Neuronal stem cell (in vitro differentiated cells): ENCODE data around the gene MED17.
"Not testable (repeated sequence)": the region's sequence is repeated elsewhere in the genome, so short reads cannot be mapped to it uniquely, and the experiment has no call there.

Source experiments
- DNase-seq: peaks from one replicate; pipeline ENCODE4 v3.0.0-alpha.2; 2013; ENCODE audit warnings: low spot score
- H2AFZ ChIP-seq: one replicate; pipeline ENCODE4 v1.6.1; 2013; ENCODE audit warnings: mild to moderate bottlenecking, low read length, inconsistent platforms
- H2AK5ac ChIP-seq: 2 replicates; pipeline ENCODE4 v1.6.1; 2013; ENCODE audit warnings: low read depth, mild to moderate bottlenecking, inconsistent platforms, low read length, moderate library complexity, mixed read lengths
- H2BK120ac ChIP-seq: 2 replicates; pipeline ENCODE4 v1.6.1; 2013; ENCODE audit warnings: low read depth, mild to moderate bottlenecking, inconsistent platforms, low read length, moderate library complexity, mixed read lengths
- H2BK12ac ChIP-seq: one replicate; pipeline ENCODE4 v1.6.1; 2013; ENCODE audit warnings: low read length, inconsistent platforms
- H2BK15ac ChIP-seq: 2 replicates; pipeline ENCODE4 v1.6.1; 2013; ENCODE audit warnings: mild to moderate bottlenecking, low read length, inconsistent platforms, mixed read lengths
- H2BK5ac ChIP-seq: one replicate; pipeline ENCODE4 v1.6.1; 2013; ENCODE audit warnings: inconsistent platforms, mild to moderate bottlenecking, low read length, moderate library complexity
- H3K14ac ChIP-seq: one replicate; pipeline ENCODE4 v1.6.1; 2013; ENCODE audit warnings: low read length, inconsistent platforms
- H3K18ac ChIP-seq: 2 replicates; pipeline ENCODE4 v1.6.1; 2013; ENCODE audit warnings: low read length, inconsistent platforms
- H3K23ac ChIP-seq: 2 replicates; pipeline ENCODE4 v1.6.1; 2013; ENCODE audit warnings: low read depth, mild to moderate bottlenecking, mixed read lengths, low read length, inconsistent platforms; ENCODE audit not compliant: poor library complexity
- H3K27ac ChIP-seq: replicated peaks from 3 replicates; pipeline ENCODE4 v1.5.1; 2013; ENCODE audit warnings: low read length, inconsistent platforms
- H3K27me3 ChIP-seq, 3 experiments: 2 replicates each; pipeline ENCODE4 v1.6.1; 2013; ENCODE audit warnings: low read length in 3 of 3, mild to moderate bottlenecking in 2 of 3, inconsistent platforms in 1 of 3, low read depth in 1 of 3, mixed read lengths in 1 of 3, moderate library complexity in 1 of 3; ENCODE audit not compliant: control insufficient read depth in 3 of 3, insufficient read depth in 3 of 3
- H3K36me3 ChIP-seq, 2 donors: replicated peaks in 1 of 2; 2 replicates each; pipeline ENCODE4 v1.6.1; 2013; ENCODE audit warnings: low read length in 2 of 2; ENCODE audit not compliant: control insufficient read depth in 2 of 2, insufficient read depth in 2 of 2
- H3K4ac ChIP-seq: 2 replicates; pipeline ENCODE4 v1.6.1; 2013; ENCODE audit warnings: inconsistent platforms, mild to moderate bottlenecking, low read length, moderate library complexity
- H3K4me1 ChIP-seq, 2 donors: 1 replicate in 1 of 2; 2 replicates in 1 of 2; pipeline ENCODE4 v1.6.1; 2013; ENCODE audit warnings: low read length in 2 of 2, low read depth in 1 of 2; ENCODE audit not compliant: control insufficient read depth in 2 of 2, insufficient read depth in 1 of 2
- H3K4me2 ChIP-seq: one replicate; pipeline ENCODE4 v1.6.1; 2013; ENCODE audit warnings: mild to moderate bottlenecking, low read length, inconsistent platforms; ENCODE audit not compliant: insufficient read depth, poor library complexity, severe bottlenecking
- H3K4me3 ChIP-seq, 2 donors: 2 replicates each; pipeline ENCODE4 v1.5.1; 2013; ENCODE audit warnings: low read length in 2 of 2, mild to moderate bottlenecking in 2 of 2, inconsistent platforms in 1 of 2, moderate library complexity in 1 of 2
- H3K79me1 ChIP-seq: one replicate; pipeline ENCODE4 v1.6.1; 2013; ENCODE audit warnings: low read depth, mild to moderate bottlenecking, inconsistent platforms, low read length, moderate library complexity
- H3K9ac ChIP-seq: one replicate; pipeline ENCODE4 v1.6.1; 2013; ENCODE audit warnings: mild to moderate bottlenecking, low read depth, low read length, inconsistent platforms; ENCODE audit not compliant: poor library complexity
- H3K9me3 ChIP-seq, 2 donors: replicated peaks in 1 of 2; 2 replicates each; pipeline versions ENCODE3 to v1.6.1; 2013; ENCODE audit warnings: low read length in 2 of 2, mild to moderate bottlenecking in 2 of 2, inconsistent platforms in 1 of 2, low read depth in 1 of 2, mixed read lengths in 1 of 2, moderate library complexity in 1 of 2; ENCODE audit not compliant: control insufficient read depth in 2 of 2, insufficient read depth in 1 of 2
- H4K8ac ChIP-seq: one replicate; pipeline ENCODE4 v1.6.1; 2013; ENCODE audit warnings: low read depth, mild to moderate bottlenecking, inconsistent platforms, low read length, moderate library complexity
- H4K91ac ChIP-seq: one replicate; pipeline ENCODE4 v1.6.1; 2013; ENCODE audit warnings: low read length, low read depth, mild to moderate bottlenecking, inconsistent platforms; ENCODE audit not compliant: poor library complexity
- WGBS, 2 donors: extraction: QIAGEN DNeasy Blood & Tissue Kit; methylation state at CpG; one replicate each; pipeline ENCODE4 v1.1.7; 2013; ENCODE audit warnings: missing lambda C conversion rate in 2 of 2, mixed read lengths in 1 of 2; ENCODE audit not compliant: insufficient read length in 2 of 2, insufficient replicate concordance in 1 of 2; ENCODE audit errors: extremely low coverage in 2 of 2; 5-methylcytosine and 5-hydroxymethylcytosine counted together

The MED17 gene

DNA sequence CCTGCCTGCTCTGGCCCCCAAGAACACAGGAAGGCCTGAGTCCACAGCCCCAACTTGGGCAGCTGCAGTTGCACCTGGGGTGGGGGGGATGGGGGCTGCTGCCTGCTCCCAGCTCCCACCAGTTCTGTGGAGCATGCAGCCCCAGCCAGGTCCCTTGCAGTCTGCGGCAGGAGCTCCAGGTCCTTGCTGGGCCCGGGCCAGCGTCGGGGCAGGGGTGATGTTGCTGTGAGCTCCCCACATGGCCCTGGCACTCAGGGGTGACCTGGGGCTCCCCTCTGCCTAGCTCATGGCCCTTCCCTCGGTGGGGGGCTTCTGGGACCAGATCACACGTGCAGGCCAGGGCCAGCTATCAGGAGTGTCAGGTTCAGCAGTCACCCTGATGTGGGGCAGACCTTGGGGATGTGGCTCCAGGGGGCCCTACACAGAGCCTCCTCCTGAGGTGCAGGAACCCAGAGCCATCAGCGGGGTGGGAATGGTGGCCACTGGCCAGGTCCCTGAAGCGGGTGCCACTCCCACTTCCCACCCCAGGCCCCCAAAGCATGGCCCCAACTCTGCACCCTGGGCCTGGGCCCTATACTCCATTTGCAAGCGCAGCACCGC lies 10.4 kb upstream of the MED17 start:
- H2BK5ac ChIP-seq: no peak overlapping the region
- H3K36me3 ChIP-seq: peaks cover 0 to 2% of the 10 kb centered on the region in 2 donors
- H2AFZ ChIP-seq: no peak overlapping the region
- H3K18ac ChIP-seq: no peak overlapping the region
- H3K27ac ChIP-seq: no peak overlapping the region
- H3K4me1 ChIP-seq: peaks cover 0 to 2% of the 10 kb centered on the region in 2 donors
- no peak overlapping the region for H2BK12ac ChIP-seq
- no peak overlapping the region for H4K91ac ChIP-seq
- H2BK15ac ChIP-seq: no peak overlapping the region
- H3K79me1 ChIP-seq: peaks cover 4% of the 10 kb centered on the region
- no peak overlapping the region for H3K4me3 ChIP-seq
- H3K27me3 ChIP-seq: no peaks in the 10 kb centered on the region
- no CpG with 5 or more reads among the region's 10 CpGs for WGBS, 2 donors
- H4K8ac ChIP-seq: no peak overlapping the region
- no peak overlapping the region for H3K14ac ChIP-seq
- no peaks in the 10 kb centered on the region for H3K9me3 ChIP-seq
- no peak for DNase-seq
- H2BK120ac ChIP-seq: no peak overlapping the region
- H3K23ac ChIP-seq: peak overlapping the region; percentile 31
- no peak overlapping the region for H3K4ac ChIP-seq
- no peak overlapping the region for H3K9ac ChIP-seq
- H2AK5ac ChIP-seq: no peak overlapping the region
- H3K4me2 ChIP-seq: no peak overlapping the region

DNA sequence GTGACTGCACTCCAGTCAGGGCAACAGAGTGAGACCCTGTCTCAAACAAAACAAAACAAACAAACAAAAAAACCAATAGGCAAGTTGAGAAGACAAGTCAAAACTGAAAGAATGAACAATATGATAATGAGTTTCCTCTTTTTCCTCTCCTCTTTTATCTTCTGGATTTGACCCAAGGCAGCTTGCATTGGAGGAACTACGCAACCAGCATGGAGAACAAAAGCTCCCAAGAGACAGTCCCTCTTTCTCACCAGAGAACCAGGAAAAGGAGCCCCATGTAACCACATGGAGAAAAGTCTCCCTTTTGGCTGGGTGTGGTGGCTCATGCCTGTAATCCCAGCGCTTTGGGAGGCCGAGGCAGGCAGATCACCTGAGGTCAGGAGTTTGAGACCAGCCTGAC lies 9.5 kb upstream of the MED17 start:
- not testable (repeated sequence) for H2BK120ac ChIP-seq, H3K9me3 ChIP-seq, H3K4ac ChIP-seq, DNase-seq, H3K14ac ChIP-seq, H3K36me3 ChIP-seq, H2BK15ac ChIP-seq, H2AFZ ChIP-seq, H3K4me3 ChIP-seq, H3K27me3 ChIP-seq, H4K8ac ChIP-seq, H3K23ac ChIP-seq, H3K4me1 ChIP-seq, H2BK12ac ChIP-seq, H3K79me1 ChIP-seq, H2BK5ac ChIP-seq, H3K4me2 ChIP-seq, H3K9ac ChIP-seq, H3K18ac ChIP-seq, H4K91ac ChIP-seq, H3K27ac ChIP-seq, H2AK5ac ChIP-seq
- no CpG with 5 or more reads among the region's 3 CpGs for WGBS, 2 donors

DNA sequence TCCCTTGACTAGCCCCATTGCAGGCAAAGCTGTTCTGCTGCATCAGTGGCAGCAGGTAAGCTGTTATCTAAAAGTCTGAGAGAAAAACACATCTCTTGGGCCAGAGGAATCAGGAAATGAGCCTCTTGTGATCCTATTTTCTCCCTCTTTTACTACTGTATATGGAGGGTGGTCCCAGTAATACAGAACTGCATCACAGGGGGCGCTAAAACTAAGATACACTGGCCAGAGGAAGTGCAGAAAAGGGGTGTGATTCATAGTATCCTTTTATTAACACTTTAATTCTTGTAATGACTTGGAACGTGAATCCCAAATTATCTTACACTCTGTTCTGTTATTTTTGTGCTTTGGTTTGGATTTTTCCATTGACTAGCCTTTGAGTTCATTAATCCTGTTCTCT lies 8.8 kb upstream of the MED17 start:
- Histone ChIP-seq H3K23ac (no peak overlapping the region), H3K4me2 (no peak overlapping the region), H4K91ac (no peak overlapping the region), H3K9ac (no peak overlapping the region), H3K18ac (no peak overlapping the region), H3K4me3 (no peak overlapping the region), H2BK5ac (no peak overlapping the region), H2AFZ (no peak overlapping the region), H2BK12ac (no peak overlapping the region), H2BK15ac (no peak overlapping the region), H3K27me3 (no peaks in the 10 kb centered on the region), H3K9me3 (no peaks in the 10 kb centered on the region), H3K36me3 (peaks cover 0 to 2% of the 10 kb centered on the region in 2 donors), H3K14ac (no peak overlapping the region), H3K4ac (no peak overlapping the region), H3K79me1 (peaks cover 4% of the 10 kb centered on the region), H2AK5ac (no peak overlapping the region), H2BK120ac (no peak overlapping the region), H3K27ac (no peak overlapping the region), H3K4me1 (peaks cover 0 to 2% of the 10 kb centered on the region in 2 donors), H4K8ac (no peak overlapping the region)
- no peak for DNase-seq
- WGBS, 2 donors: no CpG with 5 or more reads among the region's 2 CpGs

DNA sequence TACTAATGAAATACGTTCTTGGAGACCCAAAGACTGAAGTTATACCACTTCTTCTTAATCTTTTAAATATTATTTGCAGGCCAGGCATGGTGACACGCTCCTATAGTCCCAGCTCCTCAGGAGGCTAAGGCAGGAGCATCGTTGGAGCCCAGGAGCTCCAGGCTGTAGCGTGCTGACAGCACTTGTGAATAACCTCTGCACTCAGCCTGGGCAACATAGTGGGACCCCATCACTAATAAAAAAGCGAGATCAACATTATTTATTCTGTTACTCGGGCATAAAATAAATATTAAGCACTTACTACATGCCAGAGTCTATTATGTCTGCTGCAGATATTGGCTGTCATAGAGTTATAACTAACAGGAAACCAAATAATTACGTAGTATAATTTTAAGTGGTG lies 720 bp upstream of the MED17 start:
- H2AFZ ChIP-seq: peak overlapping the region; percentile 95
- H2BK12ac ChIP-seq: no peak overlapping the region
- H3K4me2 ChIP-seq: peak overlapping the region; percentile 64
- H3K27me3 ChIP-seq: no peaks in the 10 kb centered on the region
- H3K36me3 ChIP-seq: peaks cover 0 to 28% of the 10 kb centered on the region in 2 donors
- peaks cover 2% of the 10 kb centered on the region for H3K79me1 ChIP-seq
- H3K4ac ChIP-seq: no peak overlapping the region
- H2BK5ac ChIP-seq: no peak overlapping the region
- WGBS, 2 donors: no CpG with 5 or more reads among the region's 7 CpGs
- no peaks in the 10 kb centered on the region for H3K9me3 ChIP-seq
- no peak overlapping the region for H3K23ac ChIP-seq
- no peak overlapping the region for H2BK15ac ChIP-seq
- no peak overlapping the region for H3K9ac ChIP-seq
- no peak overlapping the region for H3K27ac ChIP-seq
- no peak overlapping the region for H3K14ac ChIP-seq
- no peak for DNase-seq
- H4K91ac ChIP-seq: no peak overlapping the region
- no peak overlapping the region for H3K18ac ChIP-seq
- no peak overlapping the region for H2BK120ac ChIP-seq
- H3K4me1 ChIP-seq: peaks cover 4 to 5% of the 10 kb centered on the region in 2 donors
- no peak overlapping the region for H4K8ac ChIP-seq
- H3K4me3 ChIP-seq: peak overlapping the region in 1 of 2 donors; percentile 95
- no peak overlapping the region for H2AK5ac ChIP-seq
